HL-60 (cell line): ENCODE results near the gene DCDC1.

Experiments
- POLR2AphosphoS5 ChIP-seq: IDR thresholded peaks from 2 replicates; pipeline ENCODE4 v1.6.1; 2012; ENCODE audit warnings: low read depth
- TF ChIP-seq, protein P1 (sequence below): IDR thresholded peaks from one replicate; pipeline ENCODE4 v1.5.1; 2011; ENCODE audit warnings: low read length, control low read depth, inconsistent platforms; ENCODE audit not compliant: insufficient read depth
- TF ChIP-seq, protein P2 (sequence below): IDR thresholded peaks from 2 replicates; pipeline ENCODE4 v1.6.1; 2012; ENCODE audit warnings: low read depth; ENCODE audit not compliant: insufficient replicate concordance

DNA sequence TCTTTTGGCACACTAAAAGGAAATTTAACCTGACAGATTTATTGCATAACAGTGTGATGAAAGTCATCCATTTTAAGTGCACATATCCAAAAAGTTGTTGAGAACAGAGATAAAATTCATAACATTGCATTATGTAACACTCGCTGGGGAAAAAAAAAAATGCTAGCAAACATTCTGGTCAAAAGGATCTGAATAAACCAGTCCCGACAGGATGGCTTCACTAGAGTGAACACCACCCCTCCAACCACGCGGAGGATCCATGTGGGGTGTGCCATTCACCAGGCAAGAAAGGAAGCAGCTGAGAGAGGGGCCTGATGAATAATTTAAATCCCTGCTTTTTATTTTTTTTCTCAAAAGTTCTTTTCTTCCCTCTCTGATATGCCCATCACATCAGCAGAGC is 258.7 kb downstream of the DCDC1 start:
- TF ChIP-seq, protein P1, sequence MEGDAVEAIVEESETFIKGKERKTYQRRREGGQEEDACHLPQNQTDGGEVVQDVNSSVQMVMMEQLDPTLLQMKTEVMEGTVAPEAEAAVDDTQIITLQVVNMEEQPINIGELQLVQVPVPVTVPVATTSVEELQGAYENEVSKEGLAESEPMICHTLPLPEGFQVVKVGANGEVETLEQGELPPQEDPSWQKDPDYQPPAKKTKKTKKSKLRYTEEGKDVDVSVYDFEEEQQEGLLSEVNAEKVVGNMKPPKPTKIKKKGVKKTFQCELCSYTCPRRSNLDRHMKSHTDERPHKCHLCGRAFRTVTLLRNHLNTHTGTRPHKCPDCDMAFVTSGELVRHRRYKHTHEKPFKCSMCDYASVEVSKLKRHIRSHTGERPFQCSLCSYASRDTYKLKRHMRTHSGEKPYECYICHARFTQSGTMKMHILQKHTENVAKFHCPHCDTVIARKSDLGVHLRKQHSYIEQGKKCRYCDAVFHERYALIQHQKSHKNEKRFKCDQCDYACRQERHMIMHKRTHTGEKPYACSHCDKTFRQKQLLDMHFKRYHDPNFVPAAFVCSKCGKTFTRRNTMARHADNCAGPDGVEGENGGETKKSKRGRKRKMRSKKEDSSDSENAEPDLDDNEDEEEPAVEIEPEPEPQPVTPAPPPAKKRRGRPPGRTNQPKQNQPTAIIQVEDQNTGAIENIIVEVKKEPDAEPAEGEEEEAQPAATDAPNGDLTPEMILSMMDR: no peak
- TF ChIP-seq POLR2AphosphoS5: no peak
- TF ChIP-seq, protein P2, sequence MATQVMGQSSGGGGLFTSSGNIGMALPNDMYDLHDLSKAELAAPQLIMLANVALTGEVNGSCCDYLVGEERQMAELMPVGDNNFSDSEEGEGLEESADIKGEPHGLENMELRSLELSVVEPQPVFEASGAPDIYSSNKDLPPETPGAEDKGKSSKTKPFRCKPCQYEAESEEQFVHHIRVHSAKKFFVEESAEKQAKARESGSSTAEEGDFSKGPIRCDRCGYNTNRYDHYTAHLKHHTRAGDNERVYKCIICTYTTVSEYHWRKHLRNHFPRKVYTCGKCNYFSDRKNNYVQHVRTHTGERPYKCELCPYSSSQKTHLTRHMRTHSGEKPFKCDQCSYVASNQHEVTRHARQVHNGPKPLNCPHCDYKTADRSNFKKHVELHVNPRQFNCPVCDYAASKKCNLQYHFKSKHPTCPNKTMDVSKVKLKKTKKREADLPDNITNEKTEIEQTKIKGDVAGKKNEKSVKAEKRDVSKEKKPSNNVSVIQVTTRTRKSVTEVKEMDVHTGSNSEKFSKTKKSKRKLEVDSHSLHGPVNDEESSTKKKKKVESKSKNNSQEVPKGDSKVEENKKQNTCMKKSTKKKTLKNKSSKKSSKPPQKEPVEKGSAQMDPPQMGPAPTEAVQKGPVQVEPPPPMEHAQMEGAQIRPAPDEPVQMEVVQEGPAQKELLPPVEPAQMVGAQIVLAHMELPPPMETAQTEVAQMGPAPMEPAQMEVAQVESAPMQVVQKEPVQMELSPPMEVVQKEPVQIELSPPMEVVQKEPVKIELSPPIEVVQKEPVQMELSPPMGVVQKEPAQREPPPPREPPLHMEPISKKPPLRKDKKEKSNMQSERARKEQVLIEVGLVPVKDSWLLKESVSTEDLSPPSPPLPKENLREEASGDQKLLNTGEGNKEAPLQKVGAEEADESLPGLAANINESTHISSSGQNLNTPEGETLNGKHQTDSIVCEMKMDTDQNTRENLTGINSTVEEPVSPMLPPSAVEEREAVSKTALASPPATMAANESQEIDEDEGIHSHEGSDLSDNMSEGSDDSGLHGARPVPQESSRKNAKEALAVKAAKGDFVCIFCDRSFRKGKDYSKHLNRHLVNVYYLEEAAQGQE: no peak
